Stimulated activated naive B cell treated with anti-CD40 and anti-IgM and Interleukin-4, amounts not matched to agents 10 μg/mL and 1 μg/mL and 100 μg/mL, for 72 hours (primary cell): ENCODE measurements around the gene C1QTNF5.
A peak's percentile ranks its signal among the peaks of the same experiment; 100 is the strongest.
"Not testable (repeated sequence)": the region's sequence is repeated elsewhere in the genome, so short reads cannot be mapped to it uniquely, and the experiment has no call there.

ENCODE experiments used
- ATAC-seq, 2 donors: fragments of 150-1000 bp; cut with Tn5 transposase; replicated peaks; 2 replicates each; pipeline ENCODE4 v1.10.0; 2021; ENCODE audit warnings: moderate library complexity in 1 of 2
- DNase-seq: peaks from one replicate; pipeline ENCODE4 v3.0.0; 2021
- H3K27ac Mint-ChIP-seq: one replicate; pipeline ENCODE4 v1.8.0; 2022; ENCODE audit warnings: mild to moderate bottlenecking, mixed read lengths
- H3K27me3 Mint-ChIP-seq, 2 donors: one replicate each; pipeline ENCODE4 v1.8.0; 2022; ENCODE audit warnings: mixed read lengths in 2 of 2
- H3K36me3 Mint-ChIP-seq, 2 donors: one replicate each; pipeline ENCODE4 v1.8.0; 2022; ENCODE audit warnings: mixed read lengths in 2 of 2, mild to moderate bottlenecking in 1 of 2
- H3K4me1 Mint-ChIP-seq, 2 donors: one replicate each; pipeline ENCODE4 v1.8.0; 2022; ENCODE audit warnings: mixed read lengths in 2 of 2, mild to moderate bottlenecking in 1 of 2
- H3K4me3 Mint-ChIP-seq, 2 donors: one replicate each; pipeline ENCODE4 v1.8.0; 2022; ENCODE audit warnings: mild to moderate bottlenecking in 2 of 2, mixed read lengths in 2 of 2, moderate library complexity in 1 of 2
- H3K9me3 Mint-ChIP-seq, 2 donors: one replicate each; pipeline ENCODE4 v1.8.0; 2022; ENCODE audit warnings: mixed read lengths in 2 of 2, mild to moderate bottlenecking in 1 of 2

Gene C1QTNF5

DNA sequence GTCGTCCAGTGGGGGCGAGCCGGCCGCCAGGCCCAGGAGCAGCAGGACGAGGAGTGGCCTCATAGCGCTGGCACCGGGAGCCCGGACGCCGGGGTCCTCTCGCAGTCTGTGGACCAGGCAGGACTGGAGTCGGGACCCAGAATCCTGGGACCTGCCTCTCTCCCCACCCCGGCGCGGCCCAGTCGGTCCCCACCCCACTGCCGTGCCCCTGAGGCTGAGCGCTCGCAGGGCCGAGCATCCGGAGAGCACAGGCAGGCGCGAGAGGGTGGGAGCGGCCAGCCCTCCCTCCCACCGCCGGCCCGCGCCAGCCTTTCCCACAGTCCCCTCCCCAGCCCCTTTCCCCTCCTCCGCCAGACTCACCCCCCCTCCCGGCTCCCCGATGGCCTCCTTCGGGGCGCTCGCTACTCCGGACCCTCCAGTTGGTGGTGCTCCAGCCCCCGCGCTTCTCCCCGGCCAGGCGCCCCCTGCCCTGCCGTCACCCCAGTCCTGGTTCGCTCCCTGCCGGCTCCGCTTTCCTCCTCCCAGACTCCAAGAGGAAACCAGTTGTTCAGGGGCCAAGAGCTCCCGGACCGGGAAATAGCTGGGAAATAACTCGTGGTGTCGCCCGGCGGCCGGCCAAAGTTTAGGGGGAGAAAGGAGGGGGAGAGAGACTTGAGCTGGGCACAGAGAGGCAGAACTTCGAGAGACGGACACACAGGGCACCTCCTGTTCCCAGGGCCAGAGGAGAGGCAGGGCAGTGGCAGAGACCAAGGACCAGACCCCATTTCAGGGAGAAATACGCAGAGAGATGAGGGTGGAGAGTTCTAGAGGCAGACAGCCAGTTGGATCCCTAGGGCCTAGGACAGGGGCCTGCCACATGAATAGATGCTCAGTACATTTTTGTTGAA is at the start of gene C1QTNF5:
Gene C1QTNF5, minus strand, starts transcription at position 549 of the 887 bp plus-strand sequence. Its CDS starts 486 bp downstream, at position 63.
- Mint-ChIP-seq H3K4me1 (peaks cover 28 to 53% of the 10 kb centered on the region in 2 donors), H3K9me3 (no peaks in the 10 kb centered on the region), H3K36me3 (peaks cover 9 to 32% of the 10 kb centered on the region in 2 donors), H3K27ac (no peak within 1 kb of the TSS), H3K4me3 (peak within 1 kb of the TSS in 1 of 2 donors; percentile 2), H3K27me3 (peaks cover 56 to 63% of the 10 kb centered on the region in 2 donors)
- no peak for DNase-seq
- peak in 1 of 2 donors; percentile 7 for ATAC-seq

GRCh38 chr11:119389611-119390254 is 49.0 kb upstream of the C1QTNF5 start:
- H3K27me3 Mint-ChIP-seq, result peaks cover 19 to 25% of the 10 kb centered on the region in 2 donors
- DNase-seq, result no peak
- ATAC-seq, result peak in 1 of 2 donors; percentile 39
- H3K27ac Mint-ChIP-seq, result no peak overlapping the region
- no peaks in the 10 kb centered on the region for H3K9me3 Mint-ChIP-seq
- no peaks in the 10 kb centered on the region for H3K36me3 Mint-ChIP-seq
- no peaks in the 10 kb centered on the region for H3K4me1 Mint-ChIP-seq
- no peak overlapping the region for H3K4me3 Mint-ChIP-seq

DNA sequence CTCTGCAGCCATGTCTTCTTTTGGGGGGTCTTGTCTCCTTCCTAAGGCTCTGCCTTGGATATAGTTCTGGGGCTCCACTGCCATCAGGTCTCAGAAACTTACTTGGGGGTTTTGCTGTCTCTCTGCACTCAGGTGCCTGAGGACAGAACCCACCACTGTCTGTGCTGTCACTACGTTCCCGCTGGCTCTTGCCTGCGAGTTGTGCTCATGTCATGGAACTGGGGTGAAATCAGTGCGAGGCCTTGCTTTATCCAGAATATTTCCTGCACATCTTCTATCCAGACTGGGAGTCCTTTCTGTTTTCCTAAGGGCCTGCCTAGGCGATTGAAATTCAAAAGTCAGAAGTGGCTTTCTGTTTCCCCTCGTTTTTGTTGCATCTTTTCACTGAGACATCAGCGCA is 47.4 kb upstream of the C1QTNF5 start:
- DNase-seq (no peak), ATAC-seq (no peak)
- Mint-ChIP-seq H3K27ac (no peak overlapping the region), H3K9me3 (no peaks in the 10 kb centered on the region), H3K4me3 (no peak overlapping the region), H3K27me3 (peaks cover 12% of the 10 kb centered on the region in 2 donors), H3K36me3 (no peaks in the 10 kb centered on the region), H3K4me1 (no peaks in the 10 kb centered on the region)

GRCh38 chr11:119384332-119384731 is 43.6 kb upstream of the C1QTNF5 start:
- no peak for ATAC-seq

DNA sequence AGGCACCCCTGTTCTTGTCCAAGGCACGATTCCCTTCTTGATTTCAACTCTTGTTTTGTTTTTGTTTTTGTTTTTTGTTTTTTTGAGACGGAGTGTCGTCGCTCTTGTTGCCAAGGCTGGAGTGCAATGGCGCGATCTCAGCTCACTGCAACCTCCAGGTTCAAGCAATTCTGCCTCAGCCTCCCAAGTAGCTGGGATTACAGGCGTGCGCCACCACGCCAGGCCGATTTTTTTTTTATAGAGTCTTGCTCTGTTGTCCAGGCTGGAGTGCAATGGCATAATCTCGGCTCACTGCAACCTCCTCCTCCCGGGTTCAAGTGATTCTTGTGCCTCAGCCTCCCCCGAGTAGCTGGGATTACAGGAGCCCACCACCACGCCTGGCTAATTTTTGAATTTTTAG is 41.8 kb upstream of the C1QTNF5 start:
- not testable (repeated sequence) for H3K27ac Mint-ChIP-seq, H3K36me3 Mint-ChIP-seq, H3K9me3 Mint-ChIP-seq, H3K27me3 Mint-ChIP-seq, ATAC-seq, H3K4me1 Mint-ChIP-seq, DNase-seq, H3K4me3 Mint-ChIP-seq

More at GRCh38 chr11:119384332-119384731, 43.6 kb upstream of the C1QTNF5 start:
- no peaks in the 10 kb centered on the region for H3K36me3 Mint-ChIP-seq
- no peak overlapping the region for H3K4me3 Mint-ChIP-seq
- DNase-seq, result no peak
- peaks cover 0 to 6% of the 10 kb centered on the region in 2 donors for H3K27me3 Mint-ChIP-seq
- no peak overlapping the region for H3K27ac Mint-ChIP-seq
- no peaks in the 10 kb centered on the region for H3K9me3 Mint-ChIP-seq
- H3K4me1 Mint-ChIP-seq, result peaks cover 0 to 8% of the 10 kb centered on the region in 2 donors

DNA sequence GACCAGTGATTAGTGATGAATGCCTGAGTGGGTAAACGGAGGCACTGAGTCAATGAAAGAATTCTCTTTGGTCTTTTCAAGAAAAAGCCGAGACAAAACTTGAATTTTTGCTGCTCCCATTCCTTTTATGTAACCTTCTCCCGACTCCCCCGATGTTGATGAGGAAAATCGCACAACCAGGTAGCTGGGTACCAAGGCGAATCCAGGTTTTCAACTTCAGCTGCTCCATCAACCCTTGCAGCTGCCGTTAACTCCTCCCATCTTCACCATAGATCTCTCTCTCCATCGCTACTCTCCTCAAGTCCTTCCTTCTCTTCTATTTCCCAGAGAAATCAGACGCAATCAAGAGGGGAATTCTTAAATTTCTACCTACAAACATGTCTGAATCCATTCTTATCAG is 41.4 kb upstream of the C1QTNF5 start:
- H3K27me3 Mint-ChIP-seq, result peaks cover 0 to 6% of the 10 kb centered on the region in 2 donors
- no peaks in the 10 kb centered on the region for H3K9me3 Mint-ChIP-seq
- peaks cover 0 to 8% of the 10 kb centered on the region in 2 donors for H3K4me1 Mint-ChIP-seq
- no peak overlapping the region for H3K4me3 Mint-ChIP-seq
- no peak for DNase-seq
- no peak for ATAC-seq
- H3K36me3 Mint-ChIP-seq, result no peaks in the 10 kb centered on the region
- H3K27ac Mint-ChIP-seq, result no peak overlapping the region

GRCh38 chr11:119381181-119381988 is 40.7 kb upstream of the C1QTNF5 start, which contains the start of gene USP2:
USP2 (minus strand) TSS chr11:119381690; CDS start chr11:119373480, 8,210 bp downstream.
- H3K27ac Mint-ChIP-seq, result no peak within 1 kb of the TSS

DNA sequence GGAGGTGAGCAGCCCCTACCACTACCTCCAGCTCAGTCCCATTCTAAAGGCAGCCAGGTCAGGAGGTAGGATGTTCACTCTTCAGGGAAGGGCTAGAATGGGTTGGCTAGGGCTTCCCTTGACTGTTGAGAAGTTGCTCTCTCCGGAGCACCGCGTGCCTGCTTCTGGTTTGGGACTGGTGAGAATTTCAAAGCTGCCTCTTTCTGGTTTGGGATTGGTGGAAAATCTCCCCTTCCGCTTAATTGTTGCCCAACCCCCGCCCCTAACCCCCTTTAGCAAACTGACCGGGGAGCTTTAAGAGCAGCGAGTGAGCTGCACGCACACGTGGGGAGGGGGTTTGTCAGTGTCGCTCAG is 40.1 kb upstream of the C1QTNF5 start:
- Mint-ChIP-seq H3K27ac (no peak overlapping the region), H3K4me3 (no peak overlapping the region)
- ATAC-seq, result no peak

More at GRCh38 chr11:119381181-119381988, 40.7 kb upstream of the C1QTNF5 start, which contains the start of gene USP2:
- Mint-ChIP-seq H3K4me3 (no peak within 1 kb of the TSS), H3K4me1 (peaks cover 0 to 8% of the 10 kb centered on the region in 2 donors), H3K27me3 (peaks cover 0 to 6% of the 10 kb centered on the region in 2 donors), H3K9me3 (no peaks in the 10 kb centered on the region), H3K36me3 (no peaks in the 10 kb centered on the region)
- peak; percentile 100 for ATAC-seq
- DNase-seq, result peak; percentile 92

GRCh38 chr11:119380160-119380826 is 39.6 kb upstream of the C1QTNF5 start:
- Mint-ChIP-seq H3K4me3 (no peak overlapping the region), H3K4me1 (peaks cover 0 to 8% of the 10 kb centered on the region in 2 donors), H3K36me3 (no peaks in the 10 kb centered on the region), H3K27ac (no peak overlapping the region), H3K9me3 (no peaks in the 10 kb centered on the region), H3K27me3 (peaks cover 0 to 6% of the 10 kb centered on the region in 2 donors)
- ATAC-seq (no peak), DNase-seq (no peak)

More for the DNA sequence above, 40.1 kb upstream of the C1QTNF5 start:
- Mint-ChIP-seq H3K4me1 (peaks cover 0 to 8% of the 10 kb centered on the region in 2 donors), H3K27me3 (peaks cover 0 to 6% of the 10 kb centered on the region in 2 donors), H3K9me3 (no peaks in the 10 kb centered on the region), H3K36me3 (no peaks in the 10 kb centered on the region)
- DNase-seq, result no peak

DNA sequence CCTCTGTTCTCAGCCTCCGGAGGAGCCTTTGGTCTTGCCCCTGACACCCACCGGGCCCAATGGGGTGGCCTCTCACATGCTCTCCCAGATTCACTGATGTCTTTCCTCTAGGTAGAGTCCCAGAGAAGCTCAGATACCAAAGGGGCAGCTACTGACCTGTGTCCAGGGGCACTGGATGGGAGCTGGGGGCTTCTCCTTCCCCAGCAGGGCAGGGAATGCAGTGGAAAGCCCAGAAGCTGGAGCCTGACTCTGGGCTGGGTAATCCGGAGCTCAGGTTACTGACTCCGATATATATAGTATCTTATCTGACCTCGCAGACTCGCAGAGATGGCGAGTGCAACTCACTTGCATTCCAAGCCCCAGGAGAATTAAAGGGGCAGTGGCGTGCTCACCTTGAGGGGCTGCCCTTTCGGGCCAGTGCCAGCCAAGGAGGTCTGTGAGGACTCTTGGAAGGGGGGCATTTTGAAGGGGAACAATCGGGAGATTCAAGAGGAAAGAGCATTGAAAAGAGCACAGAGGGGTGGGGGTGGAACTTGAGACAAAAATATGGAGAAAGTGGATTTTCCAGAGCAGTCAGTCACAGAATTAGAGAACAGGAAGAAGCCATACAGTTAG is 38.3 kb upstream of the C1QTNF5 start:
- H3K27ac Mint-ChIP-seq, result peak overlapping the region; percentile 40
- ATAC-seq (no peak), DNase-seq (no peak)
- peaks cover 0 to 8% of the 10 kb centered on the region in 2 donors for H3K4me1 Mint-ChIP-seq
- no peaks in the 10 kb centered on the region for H3K36me3 Mint-ChIP-seq
- no peaks in the 10 kb centered on the region for H3K9me3 Mint-ChIP-seq
- H3K27me3 Mint-ChIP-seq, result peaks cover 0 to 6% of the 10 kb centered on the region in 2 donors
- H3K4me3 Mint-ChIP-seq, result no peak overlapping the region

DNA sequence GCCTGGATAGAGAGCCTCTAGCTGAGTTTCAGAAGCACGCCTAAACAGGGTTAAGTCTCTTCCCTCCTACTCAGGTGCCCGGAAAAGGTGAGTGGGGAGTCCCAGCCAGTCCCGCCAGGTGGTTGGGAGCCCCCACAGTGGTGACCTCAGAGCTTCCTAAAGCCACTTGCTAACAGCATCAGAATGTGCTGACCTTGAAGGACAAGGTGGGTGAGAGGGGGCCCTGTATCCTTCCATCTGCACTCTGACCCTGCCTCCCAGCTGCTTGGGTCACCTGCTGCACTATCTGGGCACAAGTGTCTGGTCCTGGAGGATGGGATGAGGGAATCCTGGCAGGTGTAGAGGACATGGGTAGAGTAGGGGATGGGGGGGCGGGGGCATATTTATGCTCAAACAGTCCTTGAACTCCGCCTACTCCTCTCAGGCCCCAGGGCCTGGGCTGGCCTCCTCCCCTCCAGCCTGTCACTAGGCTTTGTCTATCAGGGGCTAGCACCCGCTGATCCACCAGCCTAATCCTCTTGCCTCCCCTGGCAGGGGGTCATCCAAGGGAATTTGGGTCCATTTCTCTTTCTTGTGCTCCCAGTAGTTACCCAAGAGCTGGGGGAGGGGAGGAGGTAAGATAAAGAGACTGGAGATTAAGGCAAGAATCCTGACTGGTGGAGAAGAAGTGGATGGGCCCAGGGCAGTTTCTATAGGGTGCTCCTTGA is 37.4 kb upstream of the C1QTNF5 start:
- peaks cover 0 to 6% of the 10 kb centered on the region in 2 donors for H3K27me3 Mint-ChIP-seq
- DNase-seq (no peak), ATAC-seq (no peak)
- H3K4me1 Mint-ChIP-seq, result peaks cover 0 to 8% of the 10 kb centered on the region in 2 donors
- H3K27ac Mint-ChIP-seq, result no peak overlapping the region
- H3K36me3 Mint-ChIP-seq, result no peaks in the 10 kb centered on the region
- H3K9me3 Mint-ChIP-seq, result no peaks in the 10 kb centered on the region
- H3K4me3 Mint-ChIP-seq, result no peak overlapping the region

DNA sequence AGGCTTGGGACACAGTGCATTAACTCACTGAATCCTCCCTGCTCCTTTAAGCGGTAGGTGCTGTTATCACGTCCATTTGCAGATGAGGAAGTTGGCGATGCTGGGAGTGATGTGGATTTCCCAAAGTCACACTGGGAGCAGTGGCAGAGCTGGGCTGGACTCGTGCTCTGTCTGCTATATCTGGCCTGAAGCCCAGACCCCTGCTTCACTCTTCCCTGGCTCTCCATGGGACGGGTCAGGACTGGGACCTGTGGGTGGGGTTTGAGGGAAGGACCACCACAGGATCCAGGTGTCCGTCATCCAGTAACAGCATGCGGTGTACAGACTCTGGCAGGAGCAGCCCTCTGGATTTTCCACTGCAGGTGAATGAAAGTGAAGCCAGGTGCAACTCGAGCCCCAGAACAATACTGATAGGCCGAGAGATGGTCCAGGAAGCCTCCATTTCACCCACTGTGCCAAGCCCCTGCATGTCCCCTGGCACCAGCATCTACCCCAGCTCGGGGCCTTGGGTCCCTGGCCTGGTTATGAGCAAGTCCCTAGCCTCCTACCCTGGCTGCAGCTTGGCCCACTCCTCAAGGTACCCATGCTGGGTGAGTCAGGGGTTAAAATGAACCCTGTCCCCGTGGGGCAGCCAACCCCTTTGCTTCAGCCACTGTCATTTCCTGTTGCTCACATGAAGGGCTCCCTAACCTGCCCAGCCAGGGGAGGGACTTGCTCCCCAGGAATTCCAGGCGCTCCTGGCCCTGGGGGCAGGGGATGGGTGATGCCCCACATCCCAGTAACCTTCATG is 36.6 kb upstream of the C1QTNF5 start:
- Mint-ChIP-seq H3K27me3 (peaks cover 1 to 6% of the 10 kb centered on the region in 2 donors), H3K36me3 (no peaks in the 10 kb centered on the region), H3K9me3 (no peaks in the 10 kb centered on the region), H3K4me3 (no peak overlapping the region), H3K4me1 (peaks cover 0 to 8% of the 10 kb centered on the region in 2 donors), H3K27ac (no peak overlapping the region)
- no peak for ATAC-seq
- DNase-seq, result no peak
